Measurements from ENCODE around the gene COMMD8. TPM values are rescaled to one million over a fixed set of nuclear protein-coding genes. Genes with fewer than 3 reads are reported as not detected.

The COMMD8 gene
- polyA plus RNA-seq, 2 of the 4 experiments (the other 2 are of a cell fraction), result 19.1 to 24.0 TPM

GRCh38 chr4:47486231-47486673 is 22.8 kb upstream of the COMMD8 start:
- FAIRE-seq, result no peak
- peak overlapping the region in 1 of 2 experiments; percentile 92; a peak in 3 of 6 replicates for H3K27ac ChIP-seq

GRCh38 chr4:47485768-47486167 is 22.3 kb upstream of the COMMD8 start:
- H3K4me1 ChIP-seq, result no peaks in the 10 kb centered on the region
- FAIRE-seq (no peak), ATAC-seq (no peak), DNase-seq (ENCODE audit: low read depth in 1 of 2, low spot score in 1 of 2) (no peak)
- peak overlapping the region; percentile 71 for H3K4me3 ChIP-seq
- no peaks in the 10 kb centered on the region for H3K9me3 ChIP-seq
- CTCF ChIA-PET, result interaction anchor here (1.1 to 1.9 kb wide), 2 partner anchors 23 to 38 kb away, joined by 3 to 6 read pairs; partner anchors contain the start of gene COMMD8
- WGBS (ENCODE audit: missing lambda C conversion rate), result 2% methylated on average over 14 of the region's 14 CpGs
- TF ChIP-seq MAX (IDR thresholded peaks at IDR 0.05) (no peak), TFCP2L1 (CRISPR knock-in tag; IDR thresholded peaks at IDR 0.05) (no peak), HES2 (IDR thresholded peaks at IDR 0.05) (no peak)
- POLR2A ChIA-PET, result interaction anchor here (0.7 to 1.6 kb wide), 2 partner anchors 22 to 77 kb away, joined by 3 to 18 read pairs; partner anchors contain the start of gene COMMD8
- H3K27ac ChIP-seq, result peak overlapping the region; percentile 79 to 92
- H3K4me2 ChIP-seq, result peak overlapping the region; percentile 76

More at GRCh38 chr4:47486231-47486673, 22.8 kb upstream of the COMMD8 start:
- peak overlapping the region; percentile 76 for H3K4me2 ChIP-seq
- H3K4me3 ChIP-seq, result peak overlapping the region; percentile 71
- ChIA-PET CTCF (interaction anchor here (1.9 kb wide), 1 partner anchor 23 kb away, joined by 6 read pairs; the partner anchor contains the start of gene COMMD8), POLR2A (no interaction called here)
- DNase-seq (ENCODE audit: low read depth in 1 of 2, low spot score in 1 of 2) (no peak), ATAC-seq (no peak)
- no peaks in the 10 kb centered on the region for H3K9me3 ChIP-seq
- 92% methylated on average over 5 of the region's 5 CpGs for WGBS (ENCODE audit: missing lambda C conversion rate)
- no peaks in the 10 kb centered on the region for H3K4me1 ChIP-seq
- no peak for TF ChIP-seq E2F6 (IDR thresholded peaks at IDR 0.05; ENCODE audit: borderline replicate concordance, low read depth)
- TF ChIP-seq POLR2A (IDR thresholded peaks at IDR 0.05; ENCODE audit: low read length), result no peak
- no peak for TF ChIP-seq SMC3 (IDR thresholded peaks at IDR 0.05)
- no peak for TF ChIP-seq KDM1A (IDR thresholded peaks at IDR 0.05; ENCODE audit: low read depth)
- no peak for TF ChIP-seq CEBPB (IDR thresholded peaks at IDR 0.05)
- no peak for TF ChIP-seq ATOH8 (CRISPR knock-in tag; IDR thresholded peaks at IDR 0.05; ENCODE audit: low read depth)
- no peak for TF ChIP-seq FOSB (CRISPR knock-in tag; IDR thresholded peaks at IDR 0.05)
- TF ChIP-seq RARB (CRISPR knock-in tag; IDR thresholded peaks at IDR 0.05), result no peak
- no peak for TF ChIP-seq ZNF302 (CRISPR knock-in tag; IDR thresholded peaks at IDR 0.05)
- TF ChIP-seq BCL3 (IDR thresholded peaks at IDR 0.05), result no peak
- no peak for TF ChIP-seq BHLHE40 (IDR thresholded peaks at IDR 0.05; ENCODE audit: low read depth, low read length)
- no peak for TF ChIP-seq NR3C1 (IDR thresholded peaks at IDR 0.05)
- no peak for TF ChIP-seq MAX (IDR thresholded peaks at IDR 0.05)
- no peak for TF ChIP-seq ESRRA (IDR thresholded peaks at IDR 0.05; ENCODE audit: borderline replicate concordance, low read length)
- no peak for TF ChIP-seq MAFK (IDR thresholded peaks at IDR 0.05; ENCODE audit: partially characterized antibody)
- TF ChIP-seq JUNB (IDR thresholded peaks at IDR 0.05), result no peak
- no peak for TF ChIP-seq SREBF2 (IDR thresholded peaks at IDR 0.05)

GRCh38 chr4:47485047-47485692 is 21.7 kb upstream of the COMMD8 start, which contains the start of gene ATP10D:
Gene ATP10D (plus strand): TSS chr4:47485275. CDS start chr4:47512541, 27,266 bp downstream.
- ATAC-seq, result peak; percentile 100
- POLR2A ChIA-PET, result interaction anchor here (0.7 to 1.6 kb wide), 4 partner anchors 22 to 90 kb away, joined by 3 to 18 read pairs (median 3); partner anchors contain the start of gene COMMD8
- CTCF ChIA-PET, result interaction anchor here (0.6 to 2.1 kb wide), 5 partner anchors 22 to 79 kb away, joined by 3 to 6 read pairs (median 5); partner anchors contain the start of gene COMMD8
- under 1% methylated on average over 27 of the region's 34 CpGs for WGBS (ENCODE audit: missing lambda C conversion rate)
- Histone ChIP-seq H3K4me3 (peak within 1 kb of the TSS; percentile 71), H3K4me1 (no peaks in the 10 kb centered on the region), H3K27ac (peak within 1 kb of the TSS; percentile 79 to 92), H3K4me2 (peak within 1 kb of the TSS; percentile 76), H3K9me3 (no peaks in the 10 kb centered on the region)
- no peak for FAIRE-seq
- DNase-seq (ENCODE audit: low read depth in 1 of 2, low spot score in 1 of 2), result peak; percentile 62 to 88
- TF ChIP-seq KDM5A (IDR thresholded peaks at IDR 0.05) (no peak), MAFK (IDR thresholded peaks at IDR 0.05; ENCODE audit: partially characterized antibody) (peak; percentile 61), PHF8 (IDR thresholded peaks at IDR 0.05; ENCODE audit: borderline replicate concordance, low read depth) (peak; percentile 38; the same call in 1 of the 2 replicates), ZFP36 (IDR thresholded peaks at IDR 0.05; ENCODE audit: borderline replicate concordance, partially characterized antibody) (no peak), FOSL2 (IDR thresholded peaks at IDR 0.05) (no peak), FOSL2 (CRISPR knock-in tag; IDR thresholded peaks at IDR 0.05) (no peak), RFX5 (IDR thresholded peaks at IDR 0.05) (peak; percentile 76; the same call in 1 of the 2 replicates), POLR2AphosphoS2 (conservative IDR thresholded peaks at IDR 0.05; ENCODE audit: low read length) (no peak), JUN (IDR thresholded peaks at IDR 0.05) (no peak), SMC3 (IDR thresholded peaks at IDR 0.05) (no peak), HOXB5 (CRISPR knock-in tag; IDR thresholded peaks at IDR 0.05) (no peak), HEYL (CRISPR knock-in tag; IDR thresholded peaks at IDR 0.05) (no peak), TFCP2L1 (CRISPR knock-in tag; IDR thresholded peaks at IDR 0.05) (no peak), POLR2A (IDR thresholded peaks at IDR 0.05; ENCODE audit: low read length) (peak; percentile 71), MAX (IDR thresholded peaks at IDR 0.05) (peak; percentile 22; the same call in 1 of the 2 replicates), JUNB (IDR thresholded peaks at IDR 0.05) (no peak), HOXB13 (CRISPR knock-in tag; IDR thresholded peaks at IDR 0.05; ENCODE audit: low read depth) (no peak)

Data from A549 (cell line).